ENCODE measurements around the gene TCF7.

The TCF7 gene

DNA sequence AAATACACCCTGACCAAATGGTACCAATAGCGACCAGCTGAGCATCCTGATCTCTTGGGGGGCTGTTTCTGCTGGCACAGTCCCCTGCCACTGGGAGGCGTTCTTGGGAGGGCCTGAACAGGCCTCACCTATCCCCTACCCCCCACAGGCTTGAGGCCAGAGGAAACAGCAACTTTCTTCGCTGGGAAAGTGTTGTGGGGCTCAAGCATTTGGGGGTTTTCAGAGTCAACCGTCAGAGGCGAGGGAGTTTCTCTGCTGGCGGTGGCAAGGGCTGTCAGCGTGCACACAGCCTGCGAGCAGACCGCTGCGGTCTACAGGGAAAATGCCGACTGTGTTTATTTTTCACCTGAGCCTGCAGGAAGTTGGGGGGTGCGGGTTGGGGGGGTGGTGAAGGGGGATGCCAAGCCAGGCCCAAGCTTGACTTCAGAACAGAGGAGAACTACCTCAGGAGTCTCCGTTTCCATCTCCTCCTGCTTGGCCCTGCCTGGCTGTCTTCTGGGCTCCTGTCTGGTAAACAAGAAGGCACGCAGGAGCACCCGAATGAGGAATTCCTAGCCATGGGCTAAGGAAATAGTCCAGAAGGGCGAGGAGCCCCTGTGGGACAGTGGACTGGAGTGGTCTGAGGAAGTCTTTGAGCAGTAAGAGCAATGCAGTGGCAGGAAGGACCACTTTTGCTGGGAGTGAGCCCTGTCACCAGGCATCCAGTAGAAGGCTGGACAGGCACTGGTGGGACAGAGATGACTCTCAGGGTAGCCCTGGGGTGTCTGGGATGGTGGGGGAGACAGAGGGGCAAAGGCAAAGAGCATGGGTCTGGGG is 18.1 kb downstream of the TCF7 start:
- DNase-seq = no peak

GRCh38 chr5:134133188-134133994 is 18.9 kb downstream of the TCF7 start:
- DNase-seq = no peak

- peak; percentile 50 for DNase-seq
Measured at GRCh38 chr5:134133995-134134541, 19.6 kb downstream of the TCF7 start.

- DNase-seq = no peak
Measured at GRCh38 chr5:134135091-134135655, 20.7 kb downstream of the TCF7 start.

GRCh38 chr5:134136221-134136631 is 21.7 kb downstream of the TCF7 start:
- peak; percentile 21 for DNase-seq

GRCh38 chr5:134136771-134137170 is 22.3 kb downstream of the TCF7 start:
- no peak for DNase-seq

GRCh38 chr5:134138416-134139376 is 24.2 kb downstream of the TCF7 start:
- no peak for DNase-seq

DNA sequence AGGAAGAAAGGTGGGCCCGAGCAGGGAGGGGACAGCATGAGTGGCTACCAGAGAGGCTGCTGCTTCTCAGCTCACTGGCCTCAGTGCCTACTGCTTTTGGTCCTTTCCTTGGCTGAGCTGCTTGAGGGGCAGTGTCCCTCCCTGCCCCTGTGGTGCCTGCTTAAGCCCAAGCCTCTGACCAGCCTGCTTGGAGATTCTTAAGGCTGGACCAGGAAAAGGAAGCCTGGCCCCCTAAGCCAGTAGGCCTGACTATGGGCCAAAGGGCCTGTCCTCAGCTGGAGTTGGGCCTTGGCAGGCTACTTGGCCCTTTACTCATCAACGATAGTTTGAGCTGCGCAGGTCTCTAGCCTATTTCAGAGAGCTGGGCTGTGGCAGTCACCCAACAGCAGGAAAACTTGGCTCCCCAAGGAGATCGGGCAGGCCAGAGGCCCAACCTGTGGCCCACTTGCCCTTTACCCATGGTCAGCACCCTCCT is 24.9 kb downstream of the TCF7 start:
- DNase-seq = no peak

DNA sequence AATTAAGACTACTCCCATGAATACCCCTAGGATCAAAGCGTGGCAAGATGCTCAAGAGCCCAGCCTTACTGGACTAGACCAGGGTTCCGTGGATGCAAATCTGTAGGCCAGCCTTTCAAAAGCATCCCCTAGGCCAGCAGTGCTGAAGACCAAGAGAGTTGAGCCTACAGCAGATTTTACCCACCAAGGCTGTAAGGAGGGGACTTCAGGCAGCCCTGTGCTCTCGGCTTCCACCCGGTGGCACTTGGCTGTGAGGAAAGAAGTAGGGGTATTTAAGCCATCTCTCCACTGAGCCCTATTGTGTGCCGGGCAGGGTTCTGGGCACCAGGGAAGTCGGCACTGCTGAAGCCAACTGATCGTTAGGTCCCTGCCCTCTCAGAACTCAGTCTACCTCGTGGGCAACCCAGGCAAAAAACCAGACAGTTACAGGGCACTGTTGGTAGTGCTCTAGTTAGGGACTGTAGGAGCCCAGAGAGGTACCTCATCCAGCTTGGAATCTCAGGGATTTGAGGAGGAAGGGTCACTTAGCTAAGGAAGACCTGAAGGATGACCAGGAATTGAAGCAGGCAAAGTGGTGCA is 25.5 kb downstream of the TCF7 start:
- no peak for DNase-seq

DNA sequence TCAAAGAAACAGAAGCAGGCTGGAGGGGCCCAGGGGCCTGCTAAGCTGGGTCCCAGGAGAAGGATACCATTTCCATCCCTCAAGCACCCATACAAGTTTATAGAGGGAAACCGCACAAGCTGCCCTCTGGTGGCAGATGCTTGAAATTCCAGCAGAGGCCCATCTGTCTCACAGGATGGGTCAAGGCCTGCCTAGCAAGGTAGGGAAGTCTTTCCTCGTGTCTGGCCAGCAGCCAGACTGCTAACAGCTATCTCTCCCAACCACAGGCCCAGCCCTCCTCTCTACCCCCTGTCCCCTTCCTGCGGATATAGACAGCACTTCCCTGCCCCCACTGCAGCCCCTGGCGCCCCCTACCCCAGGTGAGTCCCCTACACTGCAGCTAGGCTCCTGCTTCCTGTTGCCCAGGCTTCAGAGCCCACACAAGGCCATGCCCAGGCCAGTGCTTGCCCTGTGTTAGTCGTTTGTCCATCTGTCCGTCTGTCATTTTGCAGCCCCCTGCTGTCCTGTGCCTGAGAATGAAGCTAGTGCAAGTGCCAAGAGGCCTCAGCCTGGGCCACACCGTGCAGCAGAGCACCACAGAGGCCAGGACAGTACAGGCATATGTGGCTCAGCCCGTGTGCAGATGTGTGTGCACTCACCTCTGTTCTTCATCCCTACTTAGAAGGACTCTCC is 26.2 kb downstream of the TCF7 start:
- DNase-seq = peak; percentile 93

GRCh38 chr5:134141331-134142050 is 27.0 kb downstream of the TCF7 start:
- DNase-seq = peak; percentile 30

- no peak for DNase-seq
Measured at GRCh38 chr5:134142052-134142451, 27.6 kb downstream of the TCF7 start.

DNA sequence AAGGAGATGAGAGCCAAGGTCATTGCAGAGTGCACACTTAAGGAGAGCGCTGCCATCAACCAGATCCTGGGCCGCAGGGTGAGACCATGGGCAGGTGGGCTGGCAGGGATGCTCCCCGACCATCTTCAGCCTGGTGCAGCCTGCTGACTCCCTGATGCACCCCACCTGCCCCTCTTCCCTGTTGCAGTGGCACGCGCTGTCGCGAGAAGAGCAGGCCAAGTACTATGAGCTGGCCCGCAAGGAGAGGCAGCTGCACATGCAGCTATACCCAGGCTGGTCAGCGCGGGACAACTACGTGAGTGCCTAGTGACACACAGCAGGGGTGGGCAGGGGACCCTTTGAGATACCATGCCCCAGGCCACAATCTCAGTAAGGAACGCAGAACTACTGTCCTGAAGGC is 28.3 kb downstream of the TCF7 start:
- no peak for DNase-seq

GRCh38 chr5:134143431-134143830 is 28.9 kb downstream of the TCF7 start:
- DNase-seq = no peak

- no peak for DNase-seq
Measured at GRCh38 chr5:134143944-134144941, 29.8 kb downstream of the TCF7 start.

- DNase-seq = no peak
Measured at GRCh38 chr5:134145041-134145757, 30.7 kb downstream of the TCF7 start.

- DNase-seq = peak; percentile 77
Measured at GRCh38 chr5:134145779-134146581, 31.5 kb downstream of the TCF7 start.
